ENCODE results near the gene RRAGC. TPM values are rescaled to one million over a fixed set of nuclear protein-coding genes. Genes with fewer than 3 reads are reported as not detected.

Gene RRAGC, protein sequence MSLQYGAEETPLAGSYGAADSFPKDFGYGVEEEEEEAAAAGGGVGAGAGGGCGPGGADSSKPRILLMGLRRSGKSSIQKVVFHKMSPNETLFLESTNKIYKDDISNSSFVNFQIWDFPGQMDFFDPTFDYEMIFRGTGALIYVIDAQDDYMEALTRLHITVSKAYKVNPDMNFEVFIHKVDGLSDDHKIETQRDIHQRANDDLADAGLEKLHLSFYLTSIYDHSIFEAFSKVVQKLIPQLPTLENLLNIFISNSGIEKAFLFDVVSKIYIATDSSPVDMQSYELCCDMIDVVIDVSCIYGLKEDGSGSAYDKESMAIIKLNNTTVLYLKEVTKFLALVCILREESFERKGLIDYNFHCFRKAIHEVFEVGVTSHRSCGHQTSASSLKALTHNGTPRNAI
- total RNA-seq (2014; rRNA removed; shearing (Covaris generic)) (12.8 and 13.1 TPM in 2 replicates), polyA plus RNA-seq (2016; fragmentation: Nextera tagmentation; extraction: Ambion mirVana) (9.3 TPM in 2 replicates)
- long read RNA-seq, partial matches to known transcripts = 0 of 1 reads
- long read RNA-seq, other reads (novel, unspliced or antisense) = 0 of 1 reads

- H3K4me2 ChIP-seq = peak within 1 kb of the TSS; percentile 90
- Mint-ChIP-seq H3K9me3 (no peaks in the 10 kb centered on the region), H3K4me3 (peak within 1 kb of the TSS; percentile 89), H3K27me3 (ENCODE audit: insufficient read depth, low read depth, poor library complexity) (peaks cover 3% of the 10 kb centered on the region), H3K27ac (peak within 1 kb of the TSS; percentile 36), H3K4me1 (peaks cover 10% of the 10 kb centered on the region; the same call in 2 of the 3 replicates), H3K36me3 (ENCODE audit: low read depth) (peaks cover 16% of the 10 kb centered on the region)
- peak within 1 kb of the TSS; percentile 94 for H3K4me3 ChIP-seq
- 0 out of 2 replicates have a peak, but pooled peaks cover 2% of the 10 kb centered on the region for H3F3A ChIP-seq (replicated peaks; ENCODE audit: low read depth)
- no peaks in the 10 kb centered on the region for H3K27me3 ChIP-seq (ENCODE audit: insufficient read depth)
- TF ChIP-seq ETS1 (IDR thresholded peaks at IDR 0.05) = no peak
- TF ChIP-seq CREB1 (CRISPR knock-in tag; IDR thresholded peaks at IDR 0.05; ENCODE audit: low read depth) = peak; percentile 70
- peak; percentile 67 for TF ChIP-seq POLR2AphosphoS5 (IDR thresholded peaks at IDR 0.05; ENCODE audit: low read depth)
- H3K9me2 ChIP-seq (ENCODE audit: insufficient read depth) = no peaks in the 10 kb centered on the region
- H3K79me2 ChIP-seq (replicated peaks; ENCODE audit: insufficient read depth) = peaks cover 36% of the 10 kb centered on the region
- ATAC-seq = peak; percentile 96
- H3K27ac ChIP-seq (ENCODE audit: low read depth) = no peak within 1 kb of the TSS
- H3K4me1 ChIP-seq (ENCODE audit: insufficient read depth) = peaks cover 14% of the 10 kb centered on the region; the same call in 1 of the 2 replicates
- DNase-seq (ENCODE audit: low spot score) = peak; percentile 100
- H2AFZ ChIP-seq = peak within 1 kb of the TSS; percentile 100
- H4K20me1 ChIP-seq (replicated peaks; ENCODE audit: insufficient read depth) = peaks cover 15% of the 10 kb centered on the region
- peaks cover 26% of the 10 kb centered on the region; the same call in 1 of the 2 replicates for H3K36me3 ChIP-seq (ENCODE audit: insufficient read depth)
Observed at GRCh38 chr1:38859561-38860453, at the start of gene RRAGC. RRAGC (minus strand) TSS chr1:38859772; CDS start chr1:38859646, 126 bp downstream.

- H3K27me3 ChIP-seq (ENCODE audit: insufficient read depth) = no peaks in the 10 kb centered on the region
- TF ChIP-seq CREB1 (CRISPR knock-in tag; IDR thresholded peaks at IDR 0.05; ENCODE audit: low read depth) = no peak
- TF ChIP-seq, protein P1, sequence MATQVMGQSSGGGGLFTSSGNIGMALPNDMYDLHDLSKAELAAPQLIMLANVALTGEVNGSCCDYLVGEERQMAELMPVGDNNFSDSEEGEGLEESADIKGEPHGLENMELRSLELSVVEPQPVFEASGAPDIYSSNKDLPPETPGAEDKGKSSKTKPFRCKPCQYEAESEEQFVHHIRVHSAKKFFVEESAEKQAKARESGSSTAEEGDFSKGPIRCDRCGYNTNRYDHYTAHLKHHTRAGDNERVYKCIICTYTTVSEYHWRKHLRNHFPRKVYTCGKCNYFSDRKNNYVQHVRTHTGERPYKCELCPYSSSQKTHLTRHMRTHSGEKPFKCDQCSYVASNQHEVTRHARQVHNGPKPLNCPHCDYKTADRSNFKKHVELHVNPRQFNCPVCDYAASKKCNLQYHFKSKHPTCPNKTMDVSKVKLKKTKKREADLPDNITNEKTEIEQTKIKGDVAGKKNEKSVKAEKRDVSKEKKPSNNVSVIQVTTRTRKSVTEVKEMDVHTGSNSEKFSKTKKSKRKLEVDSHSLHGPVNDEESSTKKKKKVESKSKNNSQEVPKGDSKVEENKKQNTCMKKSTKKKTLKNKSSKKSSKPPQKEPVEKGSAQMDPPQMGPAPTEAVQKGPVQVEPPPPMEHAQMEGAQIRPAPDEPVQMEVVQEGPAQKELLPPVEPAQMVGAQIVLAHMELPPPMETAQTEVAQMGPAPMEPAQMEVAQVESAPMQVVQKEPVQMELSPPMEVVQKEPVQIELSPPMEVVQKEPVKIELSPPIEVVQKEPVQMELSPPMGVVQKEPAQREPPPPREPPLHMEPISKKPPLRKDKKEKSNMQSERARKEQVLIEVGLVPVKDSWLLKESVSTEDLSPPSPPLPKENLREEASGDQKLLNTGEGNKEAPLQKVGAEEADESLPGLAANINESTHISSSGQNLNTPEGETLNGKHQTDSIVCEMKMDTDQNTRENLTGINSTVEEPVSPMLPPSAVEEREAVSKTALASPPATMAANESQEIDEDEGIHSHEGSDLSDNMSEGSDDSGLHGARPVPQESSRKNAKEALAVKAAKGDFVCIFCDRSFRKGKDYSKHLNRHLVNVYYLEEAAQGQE (IDR thresholded peaks at IDR 0.05; ENCODE audit: unreplicated experiment) = no peak
- TF ChIP-seq, protein P2, sequence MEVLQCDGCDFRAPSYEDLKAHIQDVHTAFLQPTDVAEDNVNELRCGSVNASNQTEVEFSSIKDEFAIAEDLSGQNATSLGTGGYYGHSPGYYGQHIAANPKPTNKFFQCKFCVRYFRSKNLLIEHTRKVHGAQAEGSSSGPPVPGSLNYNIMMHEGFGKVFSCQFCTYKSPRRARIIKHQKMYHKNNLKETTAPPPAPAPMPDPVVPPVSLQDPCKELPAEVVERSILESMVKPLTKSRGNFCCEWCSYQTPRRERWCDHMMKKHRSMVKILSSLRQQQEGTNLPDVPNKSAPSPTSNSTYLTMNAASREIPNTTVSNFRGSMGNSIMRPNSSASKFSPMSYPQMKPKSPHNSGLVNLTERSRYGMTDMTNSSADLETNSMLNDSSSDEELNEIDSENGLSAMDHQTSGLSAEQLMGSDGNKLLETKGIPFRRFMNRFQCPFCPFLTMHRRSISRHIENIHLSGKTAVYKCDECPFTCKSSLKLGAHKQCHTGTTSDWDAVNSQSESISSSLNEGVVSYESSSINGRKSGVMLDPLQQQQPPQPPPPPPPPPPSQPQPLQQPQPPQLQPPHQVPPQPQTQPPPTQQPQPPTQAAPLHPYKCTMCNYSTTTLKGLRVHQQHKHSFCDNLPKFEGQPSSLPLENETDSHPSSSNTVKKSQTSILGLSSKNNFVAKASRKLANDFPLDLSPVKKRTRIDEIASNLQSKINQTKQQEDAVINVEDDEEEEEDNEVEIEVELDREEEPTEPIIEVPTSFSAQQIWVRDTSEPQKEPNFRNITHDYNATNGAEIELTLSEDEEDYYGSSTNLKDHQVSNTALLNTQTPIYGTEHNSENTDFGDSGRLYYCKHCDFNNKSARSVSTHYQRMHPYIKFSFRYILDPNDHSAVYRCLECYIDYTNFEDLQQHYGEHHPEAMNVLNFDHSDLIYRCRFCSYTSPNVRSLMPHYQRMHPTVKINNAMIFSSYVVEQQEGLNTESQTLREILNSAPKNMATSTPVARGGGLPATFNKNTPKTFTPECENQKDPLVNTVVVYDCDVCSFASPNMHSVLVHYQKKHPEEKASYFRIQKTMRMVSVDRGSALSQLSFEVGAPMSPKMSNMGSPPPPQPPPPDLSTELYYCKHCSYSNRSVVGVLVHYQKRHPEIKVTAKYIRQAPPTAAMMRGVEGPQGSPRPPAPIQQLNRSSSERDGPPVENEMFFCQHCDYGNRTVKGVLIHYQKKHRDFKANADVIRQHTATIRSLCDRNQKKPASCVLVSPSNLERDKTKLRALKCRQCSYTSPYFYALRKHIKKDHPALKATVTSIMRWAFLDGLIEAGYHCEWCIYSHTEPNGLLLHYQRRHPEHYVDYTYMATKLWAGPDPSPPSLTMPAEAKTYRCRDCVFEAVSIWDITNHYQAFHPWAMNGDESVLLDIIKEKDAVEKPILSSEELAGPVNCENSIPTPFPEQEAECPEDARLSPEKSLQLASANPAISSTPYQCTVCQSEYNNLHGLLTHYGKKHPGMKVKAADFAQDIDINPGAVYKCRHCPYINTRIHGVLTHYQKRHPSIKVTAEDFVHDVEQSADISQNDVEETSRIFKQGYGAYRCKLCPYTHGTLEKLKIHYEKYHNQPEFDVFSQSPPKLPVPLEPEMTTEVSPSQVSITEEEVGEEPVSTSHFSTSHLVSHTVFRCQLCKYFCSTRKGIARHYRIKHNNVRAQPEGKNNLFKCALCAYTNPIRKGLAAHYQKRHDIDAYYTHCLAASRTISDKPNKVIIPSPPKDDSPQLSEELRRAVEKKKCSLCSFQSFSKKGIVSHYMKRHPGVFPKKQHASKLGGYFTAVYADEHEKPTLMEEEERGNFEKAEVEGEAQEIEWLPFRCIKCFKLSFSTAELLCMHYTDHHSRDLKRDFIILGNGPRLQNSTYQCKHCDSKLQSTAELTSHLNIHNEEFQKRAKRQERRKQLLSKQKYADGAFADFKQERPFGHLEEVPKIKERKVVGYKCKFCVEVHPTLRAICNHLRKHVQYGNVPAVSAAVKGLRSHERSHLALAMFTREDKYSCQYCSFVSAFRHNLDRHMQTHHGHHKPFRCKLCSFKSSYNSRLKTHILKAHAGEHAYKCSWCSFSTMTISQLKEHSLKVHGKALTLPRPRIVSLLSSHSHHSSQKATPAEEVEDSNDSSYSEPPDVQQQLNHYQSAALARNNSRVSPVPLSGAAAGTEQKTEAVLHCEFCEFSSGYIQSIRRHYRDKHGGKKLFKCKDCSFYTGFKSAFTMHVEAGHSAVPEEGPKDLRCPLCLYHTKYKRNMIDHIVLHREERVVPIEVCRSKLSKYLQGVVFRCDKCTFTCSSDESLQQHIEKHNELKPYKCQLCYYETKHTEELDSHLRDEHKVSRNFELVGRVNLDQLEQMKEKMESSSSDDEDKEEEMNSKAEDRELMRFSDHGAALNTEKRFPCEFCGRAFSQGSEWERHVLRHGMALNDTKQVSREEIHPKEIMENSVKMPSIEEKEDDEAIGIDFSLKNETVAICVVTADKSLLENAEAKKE (CRISPR knock-in tag; IDR thresholded peaks at IDR 0.05) = no peak
- H2AFZ ChIP-seq = peak overlapping the region; percentile 69
- no peak overlapping the region for H3K4me2 ChIP-seq
- DNase-seq (ENCODE audit: low spot score) (no peak), ATAC-seq (no peak)
- no peaks in the 10 kb centered on the region for H3K4me1 ChIP-seq (ENCODE audit: insufficient read depth)
- Mint-ChIP-seq H3K4me1 (no peaks in the 10 kb centered on the region), H3K4me3 (no peak overlapping the region), H3K36me3 (ENCODE audit: low read depth) (peaks cover 4% of the 10 kb centered on the region; the same call in 1 of the 3 replicates), H3K27ac (no peak overlapping the region), H3K27me3 (ENCODE audit: insufficient read depth, low read depth, poor library complexity) (peaks cover 6% of the 10 kb centered on the region), H3K9me3 (peaks cover 11% of the 10 kb centered on the region)
- no peak overlapping the region for H3K4me3 ChIP-seq
- no peaks in the 10 kb centered on the region; the same call in 1 of the 2 replicates for H3K36me3 ChIP-seq (ENCODE audit: insufficient read depth)
- H3F3A ChIP-seq (replicated peaks; ENCODE audit: low read depth) = 0 out of 2 replicates have a peak, but pooled peaks cover 3% of the 10 kb centered on the region
- H3K9me2 ChIP-seq (ENCODE audit: insufficient read depth) = no peaks in the 10 kb centered on the region
- H3K79me2 ChIP-seq (replicated peaks; ENCODE audit: insufficient read depth) = no peaks in the 10 kb centered on the region
- H4K20me1 ChIP-seq (replicated peaks; ENCODE audit: insufficient read depth) = no peaks in the 10 kb centered on the region
- no peak overlapping the region for H3K27ac ChIP-seq (ENCODE audit: low read depth)
Observed at GRCh38 chr1:38908821-38909220, 49.2 kb upstream of the RRAGC start.
